ENCODE measurements around the gene DOCK9.

DNA sequence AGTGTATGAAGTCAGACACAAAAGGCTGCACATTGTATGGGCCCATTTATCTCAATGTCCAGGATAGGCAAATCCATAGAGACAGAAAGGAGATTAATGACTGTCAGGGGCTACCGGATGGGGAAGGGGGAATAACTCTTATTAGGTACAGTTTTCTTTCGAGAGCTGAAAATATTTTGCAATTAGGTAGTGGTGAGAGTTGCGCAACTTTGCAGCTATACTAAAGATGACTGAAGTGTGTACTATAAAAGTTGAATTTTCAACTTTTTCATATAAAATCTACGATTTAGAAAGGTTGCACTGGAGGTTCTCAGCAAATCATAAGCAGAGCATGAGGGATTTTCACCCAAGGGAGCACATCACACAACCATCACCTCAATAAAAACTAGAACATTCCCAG is 209.3 kb downstream of the DOCK9 start:
- TF ChIP-seq, protein P1, sequence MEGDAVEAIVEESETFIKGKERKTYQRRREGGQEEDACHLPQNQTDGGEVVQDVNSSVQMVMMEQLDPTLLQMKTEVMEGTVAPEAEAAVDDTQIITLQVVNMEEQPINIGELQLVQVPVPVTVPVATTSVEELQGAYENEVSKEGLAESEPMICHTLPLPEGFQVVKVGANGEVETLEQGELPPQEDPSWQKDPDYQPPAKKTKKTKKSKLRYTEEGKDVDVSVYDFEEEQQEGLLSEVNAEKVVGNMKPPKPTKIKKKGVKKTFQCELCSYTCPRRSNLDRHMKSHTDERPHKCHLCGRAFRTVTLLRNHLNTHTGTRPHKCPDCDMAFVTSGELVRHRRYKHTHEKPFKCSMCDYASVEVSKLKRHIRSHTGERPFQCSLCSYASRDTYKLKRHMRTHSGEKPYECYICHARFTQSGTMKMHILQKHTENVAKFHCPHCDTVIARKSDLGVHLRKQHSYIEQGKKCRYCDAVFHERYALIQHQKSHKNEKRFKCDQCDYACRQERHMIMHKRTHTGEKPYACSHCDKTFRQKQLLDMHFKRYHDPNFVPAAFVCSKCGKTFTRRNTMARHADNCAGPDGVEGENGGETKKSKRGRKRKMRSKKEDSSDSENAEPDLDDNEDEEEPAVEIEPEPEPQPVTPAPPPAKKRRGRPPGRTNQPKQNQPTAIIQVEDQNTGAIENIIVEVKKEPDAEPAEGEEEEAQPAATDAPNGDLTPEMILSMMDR (optimal IDR thresholded peaks at IDR 0.05 in 1 of 3, IDR thresholded peaks at IDR 0.05 in 1 of 3, conservative IDR thresholded peaks at IDR 0.05 in 1 of 3; ENCODE audit: extremely low read depth in 1 of 3, insufficient read depth in 2 of 3, low read length in 3 of 3): no peak
- no peak for TF ChIP-seq EZH2 (IDR thresholded peaks at IDR 0.05; ENCODE audit: low read length)

Measured in keratinocyte (primary cell).